CD4-positive, alpha-beta T cell treated with Interleukin-12 subunit alpha and Interleukin-12 subunit beta, for 1 hour (primary cell): ENCODE data around the gene EVL.

ENCODE experiments used
- DNase-seq: peaks from one replicate; pipeline ENCODE4 v3.0.0-alpha.2; 2020

Gene EVL

DNA sequence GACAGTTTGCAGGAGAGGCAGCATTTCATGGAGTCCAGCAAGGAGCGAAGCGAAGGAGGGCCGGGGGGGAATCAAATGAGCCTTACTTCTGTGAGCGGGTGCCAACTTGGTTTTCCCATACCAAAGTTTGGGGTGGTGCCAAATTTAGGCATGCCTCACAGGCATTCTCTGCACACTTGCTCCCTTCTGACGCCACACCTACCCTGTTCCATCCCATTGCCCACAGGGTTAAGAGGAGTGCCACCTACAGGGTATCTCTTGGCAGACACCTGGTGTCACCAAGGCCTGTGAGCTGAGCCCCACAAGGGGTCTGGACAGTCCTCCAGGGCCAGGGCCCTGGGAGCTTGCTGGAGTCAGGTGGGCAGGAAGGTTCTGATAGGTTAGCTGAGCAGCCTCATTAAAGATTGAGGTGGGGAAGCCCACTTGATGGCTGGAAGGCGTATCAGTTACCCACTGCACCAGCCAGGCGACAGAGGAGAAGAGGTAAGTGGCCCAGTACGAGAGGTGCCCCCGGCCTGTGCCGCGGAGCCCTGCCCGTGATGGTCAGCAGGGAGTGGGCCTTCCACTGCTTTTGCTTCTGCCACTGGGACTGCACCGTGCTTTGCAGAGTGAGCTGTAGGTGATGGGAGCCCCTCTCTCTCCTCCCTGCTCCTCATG, 49.0 kb downstream of the EVL start:
- no peak for DNase-seq

- no peak for DNase-seq
Observed at GRCh38 chr14:100115236-100115635, 50.0 kb downstream of the EVL start.

DNA sequence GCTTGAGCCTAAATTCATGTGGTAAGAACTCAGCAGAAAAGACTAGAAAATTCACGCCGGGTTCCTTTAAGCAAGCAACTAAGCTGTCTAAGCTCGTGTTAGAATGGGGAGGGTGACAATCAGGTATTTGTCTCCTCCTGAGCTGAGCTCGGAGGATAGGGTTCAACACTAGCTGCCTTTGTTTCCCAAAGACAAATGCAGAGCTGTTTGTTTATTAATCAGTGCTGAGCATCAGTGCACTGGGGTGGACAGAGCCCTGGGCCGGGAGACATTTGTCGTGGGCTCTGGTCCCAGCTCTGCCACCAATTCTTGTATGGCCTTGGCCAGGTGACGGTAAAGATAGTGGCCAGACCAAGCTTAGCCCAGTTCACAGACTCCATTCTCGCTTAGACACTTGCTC, 50.5 kb downstream of the EVL start:
- DNase-seq = no peak

GRCh38 chr14:100116134-100116533, 50.9 kb downstream of the EVL start:
- no peak for DNase-seq

- no peak for DNase-seq
Observed at GRCh38 chr14:100117026-100117425, 51.8 kb downstream of the EVL start.

- DNase-seq = no peak
Observed at GRCh38 chr14:100117633-100118395, 52.6 kb downstream of the EVL start.

GRCh38 chr14:100118396-100119011, 53.3 kb downstream of the EVL start:
- DNase-seq = no peak

- no peak for DNase-seq
Observed at GRCh38 chr14:100119251-100119650, 54.0 kb downstream of the EVL start.

DNA sequence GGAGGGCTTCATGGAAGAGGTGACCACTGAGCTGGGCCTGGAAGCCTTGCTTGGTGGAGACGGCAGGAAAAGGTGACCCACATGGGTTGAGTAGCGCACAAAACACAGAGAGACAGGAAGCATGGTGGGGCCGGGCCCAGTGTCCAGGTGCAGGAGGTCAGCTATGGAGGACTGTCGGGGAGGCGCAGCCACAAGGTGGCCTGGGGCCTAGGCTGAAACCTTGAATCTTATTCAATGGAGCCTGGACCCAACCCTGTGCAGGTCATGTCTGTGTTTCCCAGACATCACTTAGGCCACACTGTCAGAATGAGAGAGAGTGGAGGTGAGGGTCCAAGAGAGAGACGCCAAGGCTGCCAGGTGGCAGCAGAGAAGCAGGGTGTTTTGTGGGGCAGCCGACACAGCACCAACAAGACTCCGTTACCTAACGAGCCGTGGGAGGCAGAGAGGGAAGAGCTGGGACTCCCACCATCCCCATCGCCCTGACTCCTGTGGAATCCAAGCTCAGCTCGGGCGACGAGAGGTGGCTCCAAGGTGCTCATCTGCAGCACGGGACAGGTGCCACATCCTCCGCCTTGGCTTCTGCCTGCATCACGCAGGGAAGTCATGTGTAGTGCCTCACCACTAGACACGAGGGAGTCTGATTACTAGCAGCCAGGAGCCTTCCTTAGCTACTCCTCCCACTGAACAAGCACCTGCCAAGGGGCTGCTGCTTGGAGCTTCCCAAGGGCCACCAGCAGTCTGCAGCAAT, 55.5 kb downstream of the EVL start:
- no peak for DNase-seq

GRCh38 chr14:100121643-100122480, 56.6 kb downstream of the EVL start:
- DNase-seq = no peak

GRCh38 chr14:100122481-100123223, 57.4 kb downstream of the EVL start:
- DNase-seq = no peak

DNA sequence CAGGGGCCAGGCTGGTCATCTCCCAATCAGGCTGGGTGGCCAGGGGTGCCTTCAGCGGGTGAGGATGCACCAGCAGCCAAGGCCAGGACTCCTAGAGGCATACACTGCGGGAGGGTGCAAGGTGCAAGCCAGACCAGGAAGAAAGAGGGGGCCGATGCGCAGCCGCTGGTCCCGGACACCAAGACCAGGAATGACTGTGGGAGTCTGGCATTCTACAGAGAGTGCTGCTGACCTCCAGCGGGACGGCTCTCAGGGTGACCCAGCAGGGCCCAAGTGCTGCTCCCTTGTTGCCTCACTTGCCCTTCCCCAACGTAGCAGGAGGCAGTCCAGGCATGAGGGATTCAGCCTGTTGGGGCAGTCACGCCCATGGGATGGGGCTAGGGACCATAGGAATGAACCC, 58.4 kb downstream of the EVL start:
- DNase-seq = no peak

- no peak for DNase-seq
Observed at GRCh38 chr14:100124551-100125088, 59.4 kb downstream of the EVL start.

DNA sequence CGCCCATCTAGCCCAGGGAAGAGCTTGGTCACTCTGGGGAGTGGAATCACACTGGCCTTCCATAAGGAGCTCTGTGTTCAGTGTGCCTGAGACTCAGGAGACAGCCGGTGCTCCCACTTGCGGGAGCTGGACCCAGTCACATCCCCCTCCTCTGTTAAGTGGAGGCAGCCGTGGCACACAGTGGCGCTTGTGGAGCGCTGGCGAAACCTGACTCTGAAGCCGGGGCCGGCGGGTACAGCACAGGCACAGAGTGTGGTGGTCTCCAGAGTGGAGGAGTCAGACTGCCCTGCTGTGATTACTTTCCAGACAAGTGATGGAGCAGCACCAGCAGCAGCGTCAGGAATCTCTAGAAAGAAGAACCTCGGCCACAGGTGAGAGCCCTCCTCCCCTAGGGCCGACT, 61.2 kb downstream of the EVL start:
- DNase-seq = no peak

GRCh38 chr14:100127853-100128455, 62.7 kb downstream of the EVL start:
- no peak for DNase-seq

DNA sequence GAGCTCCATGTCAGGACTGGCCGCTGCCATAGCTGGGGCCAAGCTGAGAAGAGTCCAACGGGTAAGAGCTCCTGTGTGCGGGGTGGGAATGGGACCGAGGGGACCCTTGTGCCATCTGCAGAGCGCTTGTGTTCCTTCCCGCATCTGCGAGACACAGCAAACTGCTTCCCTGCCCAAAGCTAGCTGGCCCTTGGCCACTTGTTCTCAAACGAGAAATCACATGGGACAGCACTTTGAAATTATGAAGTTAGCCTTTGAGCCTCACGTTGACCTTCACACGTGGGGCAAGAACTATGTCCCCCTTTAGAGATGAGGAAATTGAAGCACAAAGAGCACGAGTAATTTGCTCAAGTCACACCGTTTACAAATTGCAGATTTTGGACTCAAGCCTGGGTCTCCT, 63.5 kb downstream of the EVL start:
- DNase-seq = no peak

GRCh38 chr14:100129161-100129589, 64.0 kb downstream of the EVL start:
- no peak for DNase-seq

GRCh38 chr14:100130521-100130920, 65.3 kb downstream of the EVL start:
- DNase-seq = no peak

DNA sequence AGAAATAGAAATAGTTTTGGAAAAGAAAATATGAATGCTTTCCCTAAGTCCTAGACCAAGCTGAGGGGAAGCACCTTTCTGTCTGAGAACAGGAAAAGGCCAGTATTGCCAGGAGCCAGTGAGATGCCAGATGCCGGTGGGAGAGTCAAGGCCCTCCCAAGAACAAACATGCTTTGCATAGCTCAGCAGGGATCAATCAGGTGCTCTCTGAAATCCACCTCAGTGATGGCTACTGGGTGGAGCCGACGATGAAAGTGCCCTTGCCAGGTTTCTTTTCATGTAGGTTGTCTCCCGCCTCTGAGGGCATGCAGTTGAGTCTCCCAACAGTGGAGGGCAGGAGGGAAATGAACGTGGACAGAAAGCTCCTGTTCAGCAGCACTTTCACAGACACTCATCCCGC, 66.0 kb downstream of the EVL start:
- DNase-seq = no peak

- DNase-seq = no peak
Observed at GRCh38 chr14:100132161-100132902, 67.1 kb downstream of the EVL start.
